GM18502 (cell line): Measurements from ENCODE around the gene KIAA1328.

Experiments
- ATAC-seq: cut with Tn5 transposase; IDR thresholded peaks from one replicate; pipeline ENCODE4 v1.9.1; 2021; ENCODE audit warnings: mild to moderate bottlenecking; ENCODE audit not compliant: unreplicated experiment, poor library complexity

The KIAA1328 gene

GRCh38 chr18:37246779-37247340 lies 417.9 kb downstream of the KIAA1328 start:
- no peak for ATAC-seq

GRCh38 chr18:37247497-37248161 lies 418.7 kb downstream of the KIAA1328 start:
- ATAC-seq, result no peak

DNA sequence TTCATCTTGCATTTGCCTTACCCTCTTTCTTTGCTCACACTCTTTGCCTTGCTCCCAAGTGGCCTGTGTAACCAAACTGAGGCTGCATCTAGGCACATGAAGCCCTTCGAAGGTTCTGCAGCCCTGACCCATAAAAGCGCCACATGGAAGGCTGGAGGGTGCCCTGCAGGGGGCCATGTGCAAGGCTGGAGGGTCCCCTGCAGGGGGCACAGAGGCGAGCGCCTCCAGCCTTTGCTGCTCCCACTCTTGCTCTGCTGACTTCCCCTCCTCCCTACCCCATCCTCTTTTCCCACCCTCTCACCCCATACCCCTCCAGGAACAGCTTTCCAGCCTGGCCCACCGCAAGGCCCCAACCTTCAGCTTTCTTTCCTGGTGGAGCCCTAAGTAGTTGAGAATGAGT lies 419.4 kb downstream of the KIAA1328 start:
- no peak for ATAC-seq

DNA sequence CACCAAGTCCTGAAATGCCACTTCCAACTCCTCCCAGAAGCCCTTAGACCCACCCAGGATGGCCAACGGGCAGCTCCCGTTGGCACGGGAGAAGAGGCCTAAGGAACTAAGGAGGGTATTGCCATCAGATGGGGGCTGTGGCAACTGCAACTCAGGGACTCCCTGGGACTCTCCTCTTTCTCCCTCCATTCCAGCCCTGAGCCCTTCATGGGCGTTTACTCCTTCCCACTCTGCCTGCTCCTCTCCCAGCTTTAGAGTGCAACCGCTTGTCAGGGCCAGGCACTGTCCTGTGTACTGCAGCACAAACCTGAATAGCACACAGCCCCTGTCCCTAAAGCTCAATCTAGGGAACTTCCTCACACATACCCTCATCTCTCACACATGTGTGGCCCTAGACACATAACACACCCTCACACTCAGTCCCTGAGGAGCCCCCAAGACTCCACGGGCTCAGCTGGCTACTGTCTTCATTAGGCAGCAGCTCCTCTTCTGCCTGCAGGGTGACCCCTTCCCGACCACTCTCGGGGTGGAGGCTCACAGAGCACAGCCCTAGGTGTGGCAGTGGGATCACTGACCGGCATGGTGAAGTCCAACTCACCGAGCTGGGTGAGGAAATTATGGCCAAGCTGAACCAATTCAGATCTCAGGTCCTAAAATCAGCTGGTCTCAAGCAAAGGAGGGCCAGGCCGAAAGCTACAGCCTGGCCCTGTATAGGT lies 420.4 kb downstream of the KIAA1328 start:
- ATAC-seq, result no peak

- no peak for ATAC-seq
These were observed 421.1 kb downstream of the KIAA1328 start for GRCh38 chr18:37249895-37250618.

DNA sequence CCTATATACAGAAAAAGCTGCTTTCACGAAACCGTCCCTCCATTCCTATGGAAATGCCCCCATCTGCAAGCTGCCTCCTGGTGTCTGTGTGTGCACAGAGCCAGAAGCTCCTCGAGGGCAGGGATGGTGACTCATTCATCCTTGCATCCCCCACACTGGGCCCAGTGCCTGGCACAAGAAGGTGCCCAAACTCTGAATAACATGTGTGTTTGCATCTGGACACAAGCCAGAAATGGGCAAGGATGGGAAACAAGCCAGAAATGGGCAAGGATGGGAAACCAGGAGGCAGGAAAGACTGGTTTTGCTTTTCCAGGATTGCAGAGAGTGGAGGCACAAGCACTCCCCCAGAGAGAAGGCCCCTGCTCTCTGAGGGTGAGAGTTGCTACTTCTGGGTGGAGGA lies 422.8 kb downstream of the KIAA1328 start:
- no peak for ATAC-seq

- no peak for ATAC-seq
These were observed 423.4 kb downstream of the KIAA1328 start for GRCh38 chr18:37252342-37252741.

GRCh38 chr18:37252854-37253393 lies 424.0 kb downstream of the KIAA1328 start:
- ATAC-seq, result no peak

DNA sequence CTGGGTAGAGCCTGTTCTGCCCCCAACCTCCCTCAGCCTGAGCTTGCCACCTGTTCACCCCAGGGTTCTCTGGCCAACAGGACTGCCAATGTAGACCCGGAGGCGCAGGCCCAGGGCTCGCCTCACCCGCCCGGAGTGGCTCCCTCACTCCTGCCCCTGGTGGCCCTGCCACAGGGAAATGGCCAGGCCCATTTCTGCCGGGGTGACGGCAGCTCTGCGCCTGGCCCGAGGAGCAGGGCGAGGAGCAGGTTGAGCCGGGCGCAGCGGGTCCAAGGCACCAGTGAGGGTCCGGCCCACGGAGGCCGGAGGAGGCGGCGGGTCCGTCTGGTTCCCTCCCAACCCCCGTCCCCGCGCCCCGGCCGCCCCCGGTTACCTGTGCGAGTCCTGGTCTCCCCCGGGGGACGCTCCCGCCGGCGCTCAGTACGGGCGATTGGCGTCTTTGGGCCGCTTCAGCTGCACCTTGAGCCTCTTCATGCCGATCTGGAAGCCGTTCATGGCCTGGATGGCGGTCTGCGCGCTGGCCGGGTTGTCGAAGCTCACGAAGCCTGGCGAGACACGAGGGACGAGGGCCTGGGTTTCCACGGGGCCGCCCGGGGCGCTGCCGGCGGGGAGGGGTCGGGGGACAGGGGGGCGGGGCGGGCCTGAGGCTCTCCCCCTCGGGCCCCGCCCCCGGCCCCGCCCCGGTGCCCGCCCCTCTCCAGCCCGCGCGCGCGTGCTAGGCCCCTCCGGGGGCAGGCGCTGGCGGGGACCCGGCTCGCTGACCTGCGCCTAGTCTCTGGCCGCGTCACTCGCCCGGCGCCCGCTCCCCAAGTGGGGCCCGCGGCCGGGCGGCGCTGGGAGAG lies 424.7 kb downstream of the KIAA1328 start:
- ATAC-seq, result no peak

GRCh38 chr18:37254236-37254754 lies 425.4 kb downstream of the KIAA1328 start:
- no peak for ATAC-seq

GRCh38 chr18:37254973-37255372 lies 426.0 kb downstream of the KIAA1328 start:
- ATAC-seq, result no peak

DNA sequence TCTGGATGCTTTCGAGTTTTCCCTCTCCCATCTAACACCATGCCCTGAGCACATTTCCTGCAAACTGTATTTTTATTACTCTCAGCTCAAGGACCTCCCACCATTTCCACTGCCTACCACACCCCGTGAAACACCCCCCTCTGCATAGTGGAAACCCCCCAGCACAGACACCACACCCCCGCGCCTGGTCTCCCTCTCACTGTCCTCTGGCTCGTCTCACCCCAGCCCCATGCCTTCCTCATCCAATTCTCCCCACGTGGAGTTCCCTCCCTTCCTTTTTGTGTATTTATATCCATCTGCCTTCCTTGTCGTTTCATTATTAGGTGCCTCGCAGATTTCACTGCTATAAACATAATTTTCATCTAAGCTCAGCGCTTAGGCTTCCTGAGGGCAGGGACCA lies 429.2 kb downstream of the KIAA1328 start:
- no peak for ATAC-seq

DNA sequence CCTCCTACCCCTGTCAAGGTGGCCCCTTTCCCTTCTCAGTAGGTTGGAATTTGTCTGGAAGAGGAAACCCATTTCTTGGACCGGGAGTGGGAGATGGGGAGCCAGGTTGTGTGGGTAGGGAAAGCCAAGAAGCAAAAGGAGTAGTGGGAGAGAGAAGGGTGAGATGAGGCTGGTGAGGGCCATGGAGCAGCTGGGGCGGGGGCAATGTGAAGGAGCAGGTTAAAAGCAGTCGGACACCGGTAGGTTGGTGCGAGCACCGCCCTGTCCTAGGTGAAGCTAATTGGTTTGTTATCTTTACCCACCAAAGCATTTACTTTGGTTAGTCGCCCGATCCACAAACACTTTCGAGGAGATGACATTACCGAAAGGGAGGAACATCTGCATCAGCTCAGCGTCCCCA lies 429.9 kb downstream of the KIAA1328 start:
- no peak for ATAC-seq

DNA sequence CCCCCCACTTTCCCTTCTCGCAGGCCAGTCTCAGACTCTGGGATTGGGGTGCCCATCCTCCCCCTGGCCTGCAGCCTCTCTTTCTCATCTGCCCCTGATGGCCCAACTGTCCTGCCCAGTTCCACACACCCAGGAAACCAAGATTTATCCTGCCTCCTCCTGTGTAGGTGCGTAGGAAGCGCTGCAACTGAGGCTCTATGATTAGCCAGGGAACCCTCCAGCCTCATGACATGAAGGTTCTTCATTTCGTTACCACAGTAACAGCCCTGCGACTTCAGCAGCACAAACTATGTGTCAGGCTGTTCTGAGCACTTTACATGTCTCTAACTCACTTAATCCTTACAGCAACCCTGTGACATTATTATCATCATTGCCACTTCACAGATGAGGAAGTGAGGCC lies 430.8 kb downstream of the KIAA1328 start:
- no peak for ATAC-seq

GRCh38 chr18:37260367-37261093 lies 431.6 kb downstream of the KIAA1328 start:
- ATAC-seq, result no peak

GRCh38 chr18:37261246-37261840 lies 432.4 kb downstream of the KIAA1328 start:
- no peak for ATAC-seq

DNA sequence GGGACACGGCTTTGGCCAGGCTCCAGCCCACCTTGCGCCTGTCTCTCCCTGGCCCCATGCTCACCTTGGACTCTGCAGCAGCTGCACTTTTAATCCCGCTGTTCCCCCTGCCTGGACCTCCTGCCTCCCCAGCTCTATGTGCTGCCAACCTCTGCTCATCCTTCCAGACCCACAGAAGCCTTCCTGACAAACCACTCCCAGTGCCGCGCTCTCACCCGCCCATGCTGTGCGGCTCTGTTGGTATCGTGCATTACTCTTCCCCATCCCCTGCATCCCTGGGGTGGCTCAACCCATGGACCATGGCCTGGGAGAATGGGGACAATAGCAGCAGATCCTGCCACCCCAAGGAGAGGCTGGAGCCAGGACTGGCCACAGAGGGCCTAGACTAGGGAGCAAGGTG lies 433.1 kb downstream of the KIAA1328 start:
- ATAC-seq, result no peak

DNA sequence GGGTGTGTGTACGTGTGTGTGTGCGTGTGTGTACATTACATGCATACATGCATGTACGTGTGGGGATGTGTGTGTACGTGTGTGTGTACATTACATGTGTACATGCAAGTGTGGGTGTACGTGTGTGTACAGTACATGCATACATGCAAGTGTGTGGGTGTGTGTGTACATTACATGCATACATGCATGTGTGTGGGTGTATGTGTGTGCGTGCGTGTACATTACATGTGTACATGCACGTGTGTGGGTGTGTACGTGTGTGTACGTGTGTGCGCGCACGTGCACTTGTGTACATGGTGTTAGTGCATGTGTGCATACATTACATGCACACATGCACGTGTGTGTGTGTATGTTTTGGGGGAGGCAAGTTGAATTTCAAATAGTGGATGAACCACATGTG lies 436.0 kb downstream of the KIAA1328 start:
- ATAC-seq, result no peak

GRCh38 chr18:37265382-37265781 lies 436.5 kb downstream of the KIAA1328 start:
- ATAC-seq, result no peak
